C4-2B (cell line): ENCODE data around the gene C1orf232.

Experiments
- CTCF ChIP-seq: fragments of 450-650 bp; conservative IDR thresholded peaks from 2 replicates; pipeline ENCODE4 v1.5.1; 2017; ENCODE audit warnings: mild to moderate bottlenecking
- ZFX ChIP-seq: fragments of 450-650 bp; IDR thresholded peaks from 2 replicates; pipeline ENCODE4 v1.6.1; 2017

GRCh38 chr1:26132128-26132833 is 36.5 kb downstream of the C1orf232 start:
- no peak for TF ChIP-seq CTCF
- no peak for TF ChIP-seq ZFX
